Measurements from ENCODE around the gene AVPI1. TPM values are rescaled to one million over a fixed set of nuclear protein-coding genes. Genes with fewer than 3 reads are reported as not detected.

The AVPI1 gene
- total and polyA plus RNA-seq, 4 donors: 6.6 to 22.1 (median 11.9) TPM

DNA sequence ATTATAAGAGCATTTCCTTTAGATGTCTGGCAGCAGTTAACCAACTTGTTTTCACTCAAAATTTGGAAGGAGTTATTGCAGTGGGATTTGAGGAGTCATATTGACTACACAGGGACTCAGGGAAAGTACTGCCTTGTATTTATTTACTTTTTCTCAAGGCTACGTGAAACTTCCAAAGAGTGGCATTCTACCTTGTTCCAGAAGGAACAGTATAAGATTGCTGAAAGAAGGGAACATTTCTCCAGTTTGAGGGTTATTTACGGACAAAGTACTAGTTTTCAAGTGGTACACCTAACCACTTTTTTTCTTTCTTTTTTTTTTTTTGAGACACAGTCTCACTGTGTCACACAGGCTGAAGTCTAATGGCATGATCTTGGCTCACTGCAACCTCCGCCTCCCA is 58.8 kb downstream of the AVPI1 start:
- no peaks in the 10 kb centered on the region for H3K36me3 ChIP-seq (ENCODE audit: control insufficient read depth in 4 of 4, insufficient read depth in 3 of 4, low read depth in 1 of 4, low read length in 3 of 4)
- WGBS: 88% methylated on average over 3 of the region's 3 CpGs
- H3K27me3 ChIP-seq (ENCODE audit: control insufficient read depth in 4 of 4, insufficient read depth in 4 of 4, low read length in 3 of 4): no peaks in the 10 kb centered on the region
- no peak for DNase-seq (ENCODE audit: low spot score)
- no peak overlapping the region for H3K27ac ChIP-seq (ENCODE audit: low read depth in 1 of 2, low read length in 2 of 2)
- no peaks in the 10 kb centered on the region for H3K9me3 ChIP-seq (ENCODE audit: control insufficient read depth in 4 of 4, low read length in 3 of 4)
- no peak overlapping the region for H3K4me3 ChIP-seq (ENCODE audit: low read depth in 1 of 3, low read length in 3 of 3)
- TF ChIP-seq NR2F2 (IDR thresholded peaks at IDR 0.05) (no peak), JUND (IDR thresholded peaks at IDR 0.05) (no peak), TAF1 (conservative IDR thresholded peaks at IDR 0.05) (no peak), EGR1 (IDR thresholded peaks at IDR 0.05; ENCODE audit: low read depth in 2 of 2) (no peak), HNF4A (conservative IDR thresholded peaks at IDR 0.05) (no peak), RXRA (IDR thresholded peaks at IDR 0.05) (no peak), RAD21 (IDR thresholded peaks at IDR 0.05) (no peak), FOXA1 (IDR thresholded peaks at IDR 0.05) (no peak), YY1 (IDR thresholded peaks at IDR 0.05) (no peak), FOXA2 (IDR thresholded peaks at IDR 0.05) (no peak), SP1 (IDR thresholded peaks at IDR 0.05) (no peak), GABPA (IDR thresholded peaks at IDR 0.05 in 1 of 2, conservative IDR thresholded peaks at IDR 0.05 in 1 of 2) (no peak), HNF4G (IDR thresholded peaks at IDR 0.05) (no peak)
- TF ChIP-seq, protein P1, sequence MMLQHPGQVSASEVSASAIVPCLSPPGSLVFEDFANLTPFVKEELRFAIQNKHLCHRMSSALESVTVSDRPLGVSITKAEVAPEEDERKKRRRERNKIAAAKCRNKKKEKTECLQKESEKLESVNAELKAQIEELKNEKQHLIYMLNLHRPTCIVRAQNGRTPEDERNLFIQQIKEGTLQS (IDR thresholded peaks at IDR 0.05): no peak
- TF ChIP-seq, protein P2, sequence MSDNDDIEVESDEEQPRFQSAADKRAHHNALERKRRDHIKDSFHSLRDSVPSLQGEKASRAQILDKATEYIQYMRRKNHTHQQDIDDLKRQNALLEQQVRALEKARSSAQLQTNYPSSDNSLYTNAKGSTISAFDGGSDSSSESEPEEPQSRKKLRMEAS (IDR thresholded peaks at IDR 0.05): no peak
- TF ChIP-seq, protein P3, sequence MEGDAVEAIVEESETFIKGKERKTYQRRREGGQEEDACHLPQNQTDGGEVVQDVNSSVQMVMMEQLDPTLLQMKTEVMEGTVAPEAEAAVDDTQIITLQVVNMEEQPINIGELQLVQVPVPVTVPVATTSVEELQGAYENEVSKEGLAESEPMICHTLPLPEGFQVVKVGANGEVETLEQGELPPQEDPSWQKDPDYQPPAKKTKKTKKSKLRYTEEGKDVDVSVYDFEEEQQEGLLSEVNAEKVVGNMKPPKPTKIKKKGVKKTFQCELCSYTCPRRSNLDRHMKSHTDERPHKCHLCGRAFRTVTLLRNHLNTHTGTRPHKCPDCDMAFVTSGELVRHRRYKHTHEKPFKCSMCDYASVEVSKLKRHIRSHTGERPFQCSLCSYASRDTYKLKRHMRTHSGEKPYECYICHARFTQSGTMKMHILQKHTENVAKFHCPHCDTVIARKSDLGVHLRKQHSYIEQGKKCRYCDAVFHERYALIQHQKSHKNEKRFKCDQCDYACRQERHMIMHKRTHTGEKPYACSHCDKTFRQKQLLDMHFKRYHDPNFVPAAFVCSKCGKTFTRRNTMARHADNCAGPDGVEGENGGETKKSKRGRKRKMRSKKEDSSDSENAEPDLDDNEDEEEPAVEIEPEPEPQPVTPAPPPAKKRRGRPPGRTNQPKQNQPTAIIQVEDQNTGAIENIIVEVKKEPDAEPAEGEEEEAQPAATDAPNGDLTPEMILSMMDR (IDR thresholded peaks at IDR 0.05; ENCODE audit: low read depth, low read length, missing input control): no peak
- TF ChIP-seq, protein P4, sequence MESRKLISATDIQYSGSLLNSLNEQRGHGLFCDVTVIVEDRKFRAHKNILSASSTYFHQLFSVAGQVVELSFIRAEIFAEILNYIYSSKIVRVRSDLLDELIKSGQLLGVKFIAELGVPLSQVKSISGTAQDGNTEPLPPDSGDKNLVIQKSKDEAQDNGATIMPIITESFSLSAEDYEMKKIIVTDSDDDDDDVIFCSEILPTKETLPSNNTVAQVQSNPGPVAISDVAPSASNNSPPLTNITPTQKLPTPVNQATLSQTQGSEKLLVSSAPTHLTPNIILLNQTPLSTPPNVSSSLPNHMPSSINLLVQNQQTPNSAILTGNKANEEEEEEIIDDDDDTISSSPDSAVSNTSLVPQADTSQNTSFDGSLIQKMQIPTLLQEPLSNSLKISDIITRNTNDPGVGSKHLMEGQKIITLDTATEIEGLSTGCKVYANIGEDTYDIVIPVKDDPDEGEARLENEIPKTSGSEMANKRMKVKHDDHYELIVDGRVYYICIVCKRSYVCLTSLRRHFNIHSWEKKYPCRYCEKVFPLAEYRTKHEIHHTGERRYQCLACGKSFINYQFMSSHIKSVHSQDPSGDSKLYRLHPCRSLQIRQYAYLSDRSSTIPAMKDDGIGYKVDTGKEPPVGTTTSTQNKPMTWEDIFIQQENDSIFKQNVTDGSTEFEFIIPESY (IDR thresholded peaks at IDR 0.05): no peak
- TF ChIP-seq, protein P5, sequence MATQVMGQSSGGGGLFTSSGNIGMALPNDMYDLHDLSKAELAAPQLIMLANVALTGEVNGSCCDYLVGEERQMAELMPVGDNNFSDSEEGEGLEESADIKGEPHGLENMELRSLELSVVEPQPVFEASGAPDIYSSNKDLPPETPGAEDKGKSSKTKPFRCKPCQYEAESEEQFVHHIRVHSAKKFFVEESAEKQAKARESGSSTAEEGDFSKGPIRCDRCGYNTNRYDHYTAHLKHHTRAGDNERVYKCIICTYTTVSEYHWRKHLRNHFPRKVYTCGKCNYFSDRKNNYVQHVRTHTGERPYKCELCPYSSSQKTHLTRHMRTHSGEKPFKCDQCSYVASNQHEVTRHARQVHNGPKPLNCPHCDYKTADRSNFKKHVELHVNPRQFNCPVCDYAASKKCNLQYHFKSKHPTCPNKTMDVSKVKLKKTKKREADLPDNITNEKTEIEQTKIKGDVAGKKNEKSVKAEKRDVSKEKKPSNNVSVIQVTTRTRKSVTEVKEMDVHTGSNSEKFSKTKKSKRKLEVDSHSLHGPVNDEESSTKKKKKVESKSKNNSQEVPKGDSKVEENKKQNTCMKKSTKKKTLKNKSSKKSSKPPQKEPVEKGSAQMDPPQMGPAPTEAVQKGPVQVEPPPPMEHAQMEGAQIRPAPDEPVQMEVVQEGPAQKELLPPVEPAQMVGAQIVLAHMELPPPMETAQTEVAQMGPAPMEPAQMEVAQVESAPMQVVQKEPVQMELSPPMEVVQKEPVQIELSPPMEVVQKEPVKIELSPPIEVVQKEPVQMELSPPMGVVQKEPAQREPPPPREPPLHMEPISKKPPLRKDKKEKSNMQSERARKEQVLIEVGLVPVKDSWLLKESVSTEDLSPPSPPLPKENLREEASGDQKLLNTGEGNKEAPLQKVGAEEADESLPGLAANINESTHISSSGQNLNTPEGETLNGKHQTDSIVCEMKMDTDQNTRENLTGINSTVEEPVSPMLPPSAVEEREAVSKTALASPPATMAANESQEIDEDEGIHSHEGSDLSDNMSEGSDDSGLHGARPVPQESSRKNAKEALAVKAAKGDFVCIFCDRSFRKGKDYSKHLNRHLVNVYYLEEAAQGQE (IDR thresholded peaks at IDR 0.05): no peak
- H3K4me1 ChIP-seq (ENCODE audit: control insufficient read depth in 4 of 4, insufficient read depth in 4 of 4, low read length in 3 of 4): peaks cover 0 to 8% (median 4%) of the 10 kb centered on the region in 4 donors
- no peak overlapping the region for H3K9ac ChIP-seq (ENCODE audit: low read depth in 1 of 2, low read length in 2 of 2)

Measured in liver (tissue), 9 donors.